AG08396 (cell line): ENCODE results near the gene LIN28B.
"Not testable (repeated sequence)": the region's sequence is repeated elsewhere in the genome, so short reads cannot be mapped to it uniquely, and the experiment has no call there.

Source experiments
- DNase-seq: peaks from one replicate; pipeline ENCODE4 v3.0.0; 2012; ENCODE audit warnings: low spot score, mixed read lengths

Gene LIN28B, protein sequence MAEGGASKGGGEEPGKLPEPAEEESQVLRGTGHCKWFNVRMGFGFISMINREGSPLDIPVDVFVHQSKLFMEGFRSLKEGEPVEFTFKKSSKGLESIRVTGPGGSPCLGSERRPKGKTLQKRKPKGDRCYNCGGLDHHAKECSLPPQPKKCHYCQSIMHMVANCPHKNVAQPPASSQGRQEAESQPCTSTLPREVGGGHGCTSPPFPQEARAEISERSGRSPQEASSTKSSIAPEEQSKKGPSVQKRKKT

DNA sequence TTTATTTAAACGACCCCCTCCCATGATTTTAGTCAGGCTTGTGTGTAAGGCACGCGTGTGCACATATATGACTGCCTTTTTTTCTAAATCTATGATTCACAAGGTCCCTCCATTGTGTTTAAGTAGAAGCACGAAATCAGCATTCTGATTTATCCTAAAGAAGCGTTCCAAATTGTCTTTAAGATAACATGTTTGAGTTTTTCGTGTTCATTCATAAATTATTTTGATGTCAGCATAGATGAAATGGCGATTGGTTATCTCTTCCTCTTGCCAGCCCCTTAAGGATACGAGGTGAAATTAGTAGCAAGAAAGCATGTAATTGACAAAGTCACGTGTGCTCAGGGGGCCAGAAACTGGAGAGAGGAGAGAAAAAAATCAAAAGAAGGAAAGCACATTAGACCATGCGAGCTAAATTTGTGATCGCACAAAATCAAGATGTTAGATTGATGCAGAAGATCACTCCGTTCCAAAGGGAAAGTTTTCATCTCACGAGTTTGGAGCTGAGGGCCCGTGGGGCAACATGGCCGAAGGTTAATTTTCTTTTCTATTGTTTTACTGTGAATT is at the start of gene LIN28B:
TSS of gene LIN28B (plus strand) at position 377 of the 564 bp plus-strand sequence. CDS start at position 521, 144 bp downstream.
- no peak for DNase-seq

DNA sequence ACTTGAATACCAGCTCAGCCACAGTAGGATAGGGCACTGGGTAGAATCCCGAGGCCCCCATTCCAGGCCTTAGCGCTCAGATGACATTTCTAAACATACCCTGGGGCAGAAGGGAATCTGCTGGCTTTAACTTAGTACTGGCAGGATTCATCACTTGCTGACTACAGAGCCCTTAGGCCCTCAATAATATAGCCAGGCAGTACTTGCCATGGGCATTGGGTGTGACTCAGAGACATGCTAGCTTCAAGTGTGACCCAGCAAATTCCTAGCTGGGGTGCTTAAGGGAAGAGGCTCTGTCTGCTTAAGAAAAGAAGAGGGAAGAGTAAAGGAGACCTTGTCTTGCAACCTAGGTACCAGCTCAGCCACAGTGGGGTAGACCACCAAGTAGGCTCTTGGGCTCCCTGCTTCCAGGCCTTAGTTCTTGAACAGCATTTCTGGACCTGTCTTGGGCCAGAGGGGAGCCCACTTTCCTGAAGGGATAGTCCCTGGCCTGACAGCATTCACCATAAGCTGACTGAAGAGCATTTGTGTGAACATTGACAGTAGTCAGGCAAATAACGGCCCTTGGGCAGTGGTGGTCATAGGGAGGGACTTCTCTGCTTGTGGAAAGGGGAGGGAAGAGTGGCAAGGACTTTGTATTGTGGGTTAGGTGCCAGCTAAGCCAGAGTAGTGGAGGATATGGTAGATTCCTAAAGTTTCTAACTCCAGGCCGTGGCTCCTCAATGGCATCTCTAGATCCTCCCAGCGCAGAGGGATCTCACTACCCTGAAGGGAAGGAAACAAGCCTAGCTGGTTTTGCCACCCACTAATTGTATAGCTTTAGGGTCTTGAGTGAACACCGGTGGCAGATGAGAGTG is 48.6 kb upstream of the LIN28B start:
- no peak for DNase-seq

DNA sequence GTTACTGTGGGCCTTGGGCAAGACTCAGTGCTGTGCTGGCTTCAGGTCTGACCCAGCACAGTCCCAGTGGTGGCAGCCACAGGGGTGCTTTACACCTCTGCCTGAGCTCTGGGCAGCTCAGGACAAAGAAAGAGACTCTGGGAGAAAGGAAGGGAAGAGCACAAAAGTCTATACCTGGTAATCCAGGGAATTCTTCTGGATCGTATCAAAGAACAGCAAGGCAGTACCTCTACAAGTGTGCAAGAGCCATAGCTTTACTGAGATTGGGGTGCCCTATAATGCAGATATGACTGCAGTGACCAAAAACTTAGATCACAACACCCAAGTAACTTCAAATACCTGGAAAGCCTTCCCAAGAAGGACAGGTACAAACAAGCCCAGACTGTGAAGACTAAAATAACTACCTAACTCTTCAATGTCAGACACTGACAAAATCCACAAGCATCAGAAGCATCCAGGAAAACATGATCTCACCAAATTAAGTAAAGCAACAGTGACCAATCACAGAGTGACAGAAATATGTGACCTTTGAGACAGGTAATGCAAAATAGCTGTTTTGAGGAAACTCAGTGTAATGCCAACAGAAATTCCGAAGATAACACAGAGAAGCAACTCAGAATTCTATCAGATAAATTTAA is 47.9 kb upstream of the LIN28B start:
- DNase-seq, result no peak

DNA sequence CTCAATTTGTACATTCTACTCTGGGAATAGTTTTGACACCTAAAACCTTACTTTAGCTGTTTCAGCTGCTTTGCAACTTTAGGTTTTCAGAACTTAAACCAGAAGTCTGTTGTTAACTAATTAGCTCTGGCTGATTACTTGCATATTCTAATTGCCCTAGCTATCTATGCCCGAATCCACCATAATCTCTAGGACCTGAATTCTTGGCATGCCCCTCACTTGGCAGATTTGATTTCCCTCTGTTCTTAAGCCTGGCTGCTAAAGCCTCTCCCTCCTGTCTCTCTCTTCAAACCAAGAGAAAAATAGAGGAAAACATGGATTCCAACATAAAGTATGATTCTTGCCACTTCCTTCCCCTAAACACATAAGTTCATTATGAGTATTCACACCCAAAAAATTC is 35.0 kb upstream of the LIN28B start:
- no peak for DNase-seq

DNA sequence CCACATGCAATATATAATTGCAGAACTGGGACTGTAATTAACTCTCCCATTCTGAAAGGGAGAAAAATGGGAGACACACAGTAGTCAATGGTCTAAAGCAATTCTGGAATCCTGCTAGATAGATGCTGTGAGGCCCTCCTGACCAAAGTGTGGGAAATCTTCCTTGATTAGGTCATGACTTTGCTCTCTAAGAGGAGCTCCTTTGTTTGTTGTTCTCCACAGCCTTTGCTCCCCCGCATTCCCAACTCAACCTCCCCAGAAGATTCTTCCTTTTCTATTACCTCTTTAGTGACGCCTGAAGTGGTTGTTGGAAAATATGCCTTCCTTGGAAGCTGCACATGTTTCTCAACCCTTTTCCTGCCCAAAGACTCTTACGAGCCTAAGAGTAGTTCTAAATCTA is 28.8 kb upstream of the LIN28B start:
- DNase-seq, result no peak

DNA sequence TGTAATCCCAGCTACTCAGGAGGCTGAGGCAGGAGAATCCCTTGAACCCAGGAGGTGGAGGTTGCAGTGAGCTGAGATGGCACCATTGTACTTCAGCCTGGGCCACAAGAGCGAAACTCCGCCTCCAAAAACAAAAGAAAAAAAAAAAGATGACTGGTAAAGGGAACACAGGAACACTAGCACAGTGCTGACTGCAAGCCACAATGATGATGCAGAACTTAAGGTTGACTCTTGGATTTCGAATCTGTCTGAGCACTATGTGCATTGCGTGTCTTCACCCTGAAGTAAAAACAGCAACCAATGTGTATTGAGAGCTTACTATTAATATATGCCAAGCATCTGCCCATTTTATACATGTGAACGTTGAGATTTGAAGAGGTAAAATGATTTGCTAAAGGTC is 27.6 kb upstream of the LIN28B start:
- DNase-seq, result no peak

DNA sequence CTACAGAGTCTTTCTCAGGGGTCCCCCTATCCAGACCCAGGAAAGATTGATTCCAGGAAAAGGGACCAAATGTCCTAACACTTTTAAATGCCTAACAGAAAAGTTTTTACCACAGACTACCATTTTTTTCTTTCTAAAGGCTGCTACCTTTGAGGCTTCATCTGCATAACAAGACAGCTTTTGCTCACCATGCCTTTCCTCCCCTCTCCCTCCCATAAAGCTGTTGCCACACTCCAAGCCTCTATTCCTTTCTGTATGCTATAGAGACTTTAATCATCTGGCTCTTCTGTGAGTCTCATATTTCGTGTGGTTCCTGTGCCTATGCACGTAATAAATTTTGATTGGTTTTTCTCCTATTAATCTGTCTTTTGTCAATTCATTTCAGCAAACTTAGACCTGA is 26.0 kb upstream of the LIN28B start:
- no peak for DNase-seq

DNA sequence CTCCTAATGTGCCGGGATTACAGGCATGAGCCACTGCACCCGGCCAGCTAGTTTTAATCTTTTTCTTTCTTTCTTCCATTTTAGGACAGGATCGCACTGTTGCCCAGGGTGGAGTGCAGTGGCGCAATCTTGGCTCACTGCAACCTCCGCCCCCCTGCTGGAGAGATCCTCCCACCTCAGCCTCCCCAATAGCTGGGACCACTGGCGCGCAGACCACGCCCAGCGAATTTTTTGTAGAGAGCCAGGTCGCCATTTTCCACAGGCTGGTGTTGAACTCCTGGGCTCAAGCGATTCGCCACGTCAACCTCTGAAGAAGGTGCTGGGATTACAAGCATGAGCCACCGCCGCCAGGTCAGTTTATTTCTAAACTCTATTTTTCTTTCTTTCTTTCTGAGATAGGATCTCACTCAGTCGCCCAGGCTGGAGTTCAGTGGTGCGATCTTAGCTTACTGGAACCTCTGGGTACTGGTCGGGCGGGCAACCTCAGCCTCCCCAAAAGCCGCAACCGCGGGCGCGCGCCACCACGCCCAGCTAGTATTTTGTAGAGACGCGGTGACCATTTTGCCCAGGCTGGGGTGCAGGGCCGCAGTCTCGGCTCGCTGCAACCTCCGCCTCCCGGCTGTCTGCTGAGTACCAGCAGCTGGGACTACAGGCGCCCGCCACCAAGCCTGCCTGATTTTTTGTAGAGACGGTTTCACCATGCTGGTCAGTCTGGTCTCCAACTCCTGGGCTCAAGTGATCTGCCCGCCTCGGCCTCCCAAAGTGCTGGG is 20.0 kb upstream of the LIN28B start:
- DNase-seq, result no peak

DNA sequence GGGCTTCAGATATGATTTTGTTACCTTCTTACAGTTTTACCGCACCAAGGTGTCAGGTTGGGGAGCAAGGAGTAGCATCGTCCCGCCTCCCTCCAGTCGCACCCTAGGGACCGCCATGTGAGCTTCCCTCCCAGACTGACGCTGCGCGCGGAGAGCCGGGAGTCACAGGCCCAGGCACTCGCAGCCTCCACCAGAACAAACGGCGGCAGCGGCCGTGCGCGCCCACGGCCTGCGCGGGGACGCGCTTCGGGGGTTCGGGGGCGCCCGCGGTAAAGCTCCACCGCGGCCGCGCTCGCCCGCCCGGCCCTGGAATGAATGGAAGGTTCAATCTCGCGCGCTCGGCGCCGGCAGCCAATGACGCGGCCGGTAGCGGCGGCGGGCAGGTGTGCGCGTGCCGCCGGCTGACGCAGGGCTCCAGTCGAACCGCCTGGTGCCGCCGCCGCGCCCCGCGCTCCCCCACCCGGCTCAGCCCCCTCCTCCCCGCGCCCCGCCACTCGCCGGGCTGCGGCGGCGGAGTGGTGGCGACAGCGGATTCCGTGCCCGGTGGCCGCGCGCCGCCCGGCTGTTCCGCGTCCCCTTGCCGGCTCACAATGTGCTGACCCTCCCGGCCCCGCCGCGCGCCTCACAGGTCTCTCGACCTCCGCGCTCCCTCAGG is 16.5 kb upstream of the LIN28B start:
- no peak for DNase-seq

DNA sequence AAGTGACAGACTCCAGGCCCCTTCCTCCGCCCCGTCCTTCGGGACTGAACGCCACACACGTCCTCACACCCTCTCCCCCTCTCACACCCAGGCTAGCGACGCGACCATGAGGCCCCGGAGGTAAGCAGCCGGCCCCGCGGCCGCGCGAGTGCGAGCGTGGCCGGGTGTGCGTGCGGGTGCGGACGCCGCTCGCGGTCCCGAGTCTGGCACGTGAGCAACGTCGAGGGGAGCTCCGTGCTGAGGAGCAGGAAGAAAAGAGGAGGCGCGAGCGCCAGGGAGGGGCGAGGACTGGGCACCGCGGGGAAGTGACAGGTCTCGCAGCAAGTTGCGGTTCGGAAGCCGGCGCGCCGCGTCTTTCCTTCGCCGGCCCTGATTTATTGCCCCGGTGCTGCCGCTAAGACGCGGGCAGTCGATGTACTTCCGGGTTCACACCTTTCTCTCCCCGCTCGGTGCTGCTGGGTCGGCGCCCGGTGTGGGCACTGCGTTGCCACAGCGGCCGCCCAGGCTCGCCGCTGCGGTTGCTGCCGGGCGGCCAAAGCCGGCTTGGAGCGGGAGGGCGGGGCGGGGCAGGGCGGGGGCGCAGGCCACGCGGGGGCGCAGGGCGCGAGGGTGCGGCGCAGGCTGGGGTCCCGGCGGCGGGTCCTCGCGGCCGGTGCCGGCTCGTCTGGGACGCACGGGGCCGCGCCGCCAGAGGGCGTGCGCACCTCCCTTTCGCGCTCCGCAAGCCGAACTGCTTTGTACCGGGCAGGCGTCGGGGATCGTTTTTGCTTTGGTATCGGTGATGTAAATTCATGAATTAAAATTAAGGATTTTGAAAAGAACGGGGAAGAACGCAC is 15.8 kb upstream of the LIN28B start:
- DNase-seq, result peak; percentile 21

DNA sequence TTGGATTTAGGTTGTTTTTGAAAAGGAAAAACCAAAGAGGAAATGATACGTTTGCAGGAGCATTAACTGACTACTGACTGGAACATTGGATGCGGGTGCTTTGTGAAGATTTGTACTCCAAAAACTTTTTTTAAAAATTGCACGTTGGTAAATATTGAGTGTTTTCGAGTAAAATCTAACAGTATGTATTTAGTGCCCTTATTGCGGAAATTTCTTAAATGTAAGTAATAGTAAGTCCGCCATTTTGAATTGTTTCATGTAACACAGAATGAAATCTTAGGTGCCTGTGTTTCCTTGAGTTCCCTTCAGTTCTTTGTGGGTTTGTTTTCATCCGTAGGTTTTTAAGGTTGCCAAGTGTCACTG is 15.2 kb upstream of the LIN28B start:
- no peak for DNase-seq

DNA sequence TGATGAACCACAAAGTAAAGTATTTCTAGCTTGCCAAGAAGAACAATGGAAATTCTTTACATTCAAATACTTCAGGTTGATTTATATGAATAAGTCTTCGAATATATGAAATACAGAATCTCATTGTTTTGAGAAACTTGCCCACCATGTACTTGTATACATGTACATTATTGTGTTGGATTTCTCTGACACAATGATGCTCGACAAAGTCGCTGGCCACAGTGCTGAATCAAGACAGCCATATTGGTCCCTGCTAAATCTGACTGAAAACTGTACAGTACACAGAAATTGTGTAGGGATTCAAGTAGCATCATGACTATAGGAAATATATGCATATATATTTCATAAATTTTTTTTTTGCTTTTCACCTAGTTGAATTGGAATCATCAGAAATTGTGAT is 13.1 kb upstream of the LIN28B start:
- peak; percentile 22 for DNase-seq

DNA sequence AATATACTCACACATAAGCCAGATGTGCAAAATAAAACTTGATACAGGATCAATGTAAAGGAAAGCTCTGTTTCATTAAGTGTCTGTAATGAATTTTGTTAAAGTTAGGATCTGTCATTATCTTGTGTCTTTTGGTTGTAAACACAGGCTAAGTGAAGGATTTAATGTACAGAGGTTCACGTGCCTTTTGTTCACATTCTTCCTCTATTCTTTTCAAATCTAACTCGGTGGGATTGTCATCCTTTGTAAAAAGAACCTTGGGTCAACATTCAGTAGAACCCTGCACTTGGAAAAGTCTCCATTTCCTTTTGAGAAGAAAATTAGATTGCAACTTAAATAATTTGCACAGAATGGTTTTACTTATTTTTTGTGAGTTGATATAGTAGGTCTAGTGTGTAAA is 7.7 kb upstream of the LIN28B start:
- no peak for DNase-seq

DNA sequence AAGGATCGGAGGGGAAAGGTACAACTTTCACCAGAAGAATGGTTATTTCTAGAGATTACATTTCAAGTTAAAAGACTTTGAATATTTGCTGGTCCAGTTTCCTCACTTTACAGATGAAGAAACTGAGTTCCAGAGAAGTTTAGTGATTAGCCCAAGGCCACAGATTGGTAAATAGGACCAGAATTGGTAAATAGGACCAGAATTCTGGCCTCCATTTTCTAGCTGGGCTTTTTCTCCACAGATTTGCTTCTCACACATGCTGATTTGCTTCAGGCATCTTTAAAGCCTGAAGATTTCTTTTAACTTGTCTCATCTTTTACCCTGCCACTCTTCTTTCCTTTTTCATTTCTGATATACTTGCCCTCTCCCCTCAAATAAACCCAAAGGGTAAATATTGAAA is 5.2 kb upstream of the LIN28B start:
- DNase-seq, result no peak

DNA sequence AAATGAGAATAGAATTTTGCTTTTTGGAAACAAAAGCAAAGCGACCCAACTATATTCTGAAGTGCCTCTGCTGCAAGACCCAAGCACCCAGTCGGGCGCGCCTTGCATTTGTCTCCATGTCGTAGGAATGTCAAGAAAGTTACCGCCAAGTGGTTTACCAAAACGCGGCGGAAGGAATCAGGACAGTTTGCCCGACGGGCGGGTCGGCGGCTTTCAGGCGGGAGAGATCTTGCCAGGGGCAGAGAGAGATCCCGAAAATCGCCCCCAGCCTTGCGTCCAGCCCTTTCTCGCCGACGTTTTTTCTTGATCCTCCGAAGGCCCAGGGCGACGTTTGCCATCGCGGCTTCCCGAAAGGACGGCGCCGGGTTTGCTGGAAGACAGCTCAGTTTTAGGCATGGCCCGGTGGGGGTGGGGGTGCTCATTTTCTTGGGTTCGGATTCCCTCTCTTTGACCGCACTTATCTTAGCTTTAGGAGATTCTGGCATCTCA is 4.0 kb upstream of the LIN28B start:
- DNase-seq, result no peak

DNA sequence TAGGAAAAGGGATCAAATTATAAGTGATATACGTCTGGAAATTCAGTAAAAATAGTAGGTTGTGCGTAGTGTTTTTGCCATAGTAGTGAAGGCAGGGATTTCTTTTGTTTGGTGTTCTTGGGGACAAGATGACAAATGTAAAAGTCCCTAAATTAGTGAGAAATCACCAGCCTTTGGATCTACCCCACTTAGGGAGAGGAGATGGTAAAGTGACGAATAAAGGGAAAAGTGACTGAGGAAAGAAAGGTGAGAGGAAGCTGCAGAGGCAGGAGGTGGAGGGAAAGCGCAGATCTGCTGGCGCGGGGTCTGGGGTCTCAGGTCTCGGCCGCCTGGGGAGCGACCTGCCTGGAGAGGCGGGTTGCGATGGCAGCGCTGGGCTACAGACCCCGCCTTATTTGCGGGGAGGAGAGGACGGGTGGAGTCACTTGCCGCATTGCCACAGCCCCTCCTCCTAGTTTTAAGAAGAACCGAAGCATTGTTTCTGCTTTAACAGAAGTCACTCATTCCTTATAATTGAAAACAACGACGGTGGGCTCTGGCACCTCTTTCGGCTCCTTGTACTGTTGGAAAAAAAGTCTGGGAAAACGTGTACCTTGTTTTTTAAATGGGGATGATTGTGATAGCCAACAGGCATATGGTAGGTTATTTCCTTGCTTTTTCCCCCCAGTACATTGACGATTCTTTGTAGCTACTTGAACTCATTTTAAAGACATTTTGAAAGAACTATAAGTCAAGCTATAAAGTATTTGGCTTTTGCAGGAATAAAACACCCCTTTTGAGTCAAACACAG is 3.3 kb upstream of the LIN28B start:
- not testable (repeated sequence) for DNase-seq

DNA sequence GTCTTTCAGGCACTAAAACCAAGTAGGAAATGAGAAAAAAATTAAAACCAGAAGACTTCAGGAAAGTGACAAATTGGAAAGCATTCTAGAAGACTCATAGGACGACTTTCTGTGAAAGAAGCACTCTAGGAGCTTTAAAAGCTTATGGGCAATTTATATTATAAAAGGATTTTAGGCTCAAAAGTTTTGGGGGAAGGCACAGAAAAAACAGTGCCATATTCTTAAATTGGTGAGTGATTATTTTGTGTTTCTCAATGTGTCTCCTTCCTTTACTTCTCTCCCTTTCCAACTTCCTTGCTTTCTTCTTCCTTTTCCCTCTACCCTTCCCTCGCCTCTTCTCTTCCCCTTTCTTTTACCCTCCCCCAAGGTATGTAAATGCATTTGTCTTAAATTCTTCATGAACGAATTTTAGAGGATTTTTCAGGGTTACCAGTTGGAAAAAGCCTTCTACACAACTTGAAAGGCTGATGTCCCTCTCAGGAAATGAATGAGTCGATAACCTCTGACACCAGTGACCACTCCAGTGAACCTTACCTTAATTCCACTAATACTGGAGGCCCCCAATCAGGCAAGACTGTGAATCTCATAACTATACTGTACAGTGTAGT is 2.6 kb upstream of the LIN28B start:
- no peak for DNase-seq

DNA sequence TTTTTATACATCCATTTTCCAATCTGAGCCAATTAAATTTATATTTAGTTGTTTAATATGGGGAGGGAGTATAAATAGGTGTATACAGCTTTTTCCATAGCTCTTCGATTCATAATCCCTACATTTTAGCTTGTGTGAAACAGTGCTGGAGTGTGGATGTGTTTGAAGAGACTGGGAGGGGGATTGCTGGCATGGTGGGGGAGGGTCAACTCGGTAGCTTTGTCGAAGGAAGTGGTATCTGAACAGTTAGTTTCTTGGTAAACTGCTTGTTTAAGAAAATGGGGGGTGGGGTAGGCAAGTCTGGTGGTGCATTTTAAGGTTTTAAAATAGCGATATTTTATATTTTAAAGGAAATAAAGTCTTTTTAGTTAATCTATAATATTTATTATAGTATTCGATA is 1.4 kb upstream of the LIN28B start:
- no peak for DNase-seq
